H9 (cell line): ENCODE results near the gene ADCY5. TPM values are rescaled to one million over a fixed set of nuclear protein-coding genes. Genes with fewer than 3 reads are reported as not detected.

Experiments used
- DNase-seq: peaks from one replicate; pipeline ENCODE4 v3.0.0-alpha.2; 2017
- H2AFZ ChIP-seq: one replicate; pipeline ENCODE4 v1.6.1; 2013; ENCODE audit warnings: mild to moderate bottlenecking, low read length, control low read depth, moderate library complexity
- H2AK5ac ChIP-seq: 2 replicates; pipeline ENCODE4 v1.6.1; 2013; ENCODE audit warnings: low read length, control low read depth, mixed read lengths; ENCODE audit not compliant: insufficient read length
- H2BK120ac ChIP-seq: one replicate; pipeline ENCODE4 v1.6.1; 2013; ENCODE audit warnings: low read depth, mild to moderate bottlenecking, low read length, control low read depth, inconsistent platforms; ENCODE audit not compliant: poor library complexity, severe bottlenecking
- H2BK12ac ChIP-seq: 2 replicates; pipeline ENCODE4 v1.6.1; 2013; ENCODE audit warnings: low read length, control low read depth, mixed read lengths, low read depth; ENCODE audit not compliant: insufficient read length
- H2BK15ac ChIP-seq: 2 replicates; pipeline ENCODE4 v1.6.1; 2013; ENCODE audit warnings: low read depth, low read length, control low read depth
- H2BK20ac ChIP-seq: one replicate; pipeline ENCODE4 v1.6.1; 2013; ENCODE audit warnings: low read depth, mild to moderate bottlenecking, low read length, control low read depth, inconsistent platforms; ENCODE audit not compliant: poor library complexity, severe bottlenecking
- H2BK5ac ChIP-seq: 2 replicates; pipeline ENCODE4 v1.6.1; 2013; ENCODE audit warnings: low read length, control low read depth, mixed read lengths; ENCODE audit not compliant: insufficient read length
- H3K14ac ChIP-seq: 2 replicates; pipeline ENCODE4 v1.6.1; 2013; ENCODE audit warnings: low read length, control low read depth; ENCODE audit not compliant: insufficient read depth
- H3K18ac ChIP-seq: 2 replicates; pipeline ENCODE4 v1.6.1; 2013; ENCODE audit warnings: low read depth, mild to moderate bottlenecking, mixed read lengths, low read length, control low read depth; ENCODE audit not compliant: insufficient read length
- H3K23ac ChIP-seq: 2 replicates; pipeline ENCODE4 v1.6.1; 2013; ENCODE audit warnings: low read length, control low read depth, mixed read lengths, low read depth; ENCODE audit not compliant: insufficient read length
- H3K23me2 ChIP-seq: 2 replicates; pipeline ENCODE4 v1.6.1; 2013; ENCODE audit warnings: low read depth, mild to moderate bottlenecking, mixed read lengths, low read length, control low read depth; ENCODE audit not compliant: insufficient read length, poor library complexity, severe bottlenecking
- H3K27ac ChIP-seq: 2 replicates; pipeline ENCODE4 v1.5.1; 2013; ENCODE audit warnings: low read length, control low read depth, mixed read lengths, low read depth; ENCODE audit not compliant: insufficient read length
- H3K27me3 ChIP-seq: 2 replicates; pipeline ENCODE4 v1.6.1; 2013; ENCODE audit warnings: low read length, control low read depth, inconsistent platforms; ENCODE audit not compliant: insufficient read depth
- H3K4ac ChIP-seq: 2 replicates; pipeline ENCODE4 v1.6.1; 2013; ENCODE audit warnings: low read depth, mild to moderate bottlenecking, control low read depth, inconsistent platforms, low read length, moderate library complexity
- H3K4me1 ChIP-seq: 2 replicates; pipeline ENCODE4 v1.6.1; 2013; ENCODE audit warnings: low read length, control low read depth, inconsistent platforms; ENCODE audit not compliant: insufficient read depth
- H3K4me2 ChIP-seq: 2 replicates; pipeline ENCODE4 v1.6.1; 2013; ENCODE audit warnings: low read length, control low read depth, mixed read lengths; ENCODE audit not compliant: insufficient read length, insufficient read depth
- H3K56ac ChIP-seq: 2 replicates; pipeline ENCODE4 v1.6.1; 2013; ENCODE audit warnings: low read depth, mild to moderate bottlenecking, mixed read lengths, low read length, control low read depth; ENCODE audit not compliant: insufficient read length
- H3K79me1 ChIP-seq: 2 replicates; pipeline ENCODE4 v1.6.1; 2013; ENCODE audit warnings: low read depth, mild to moderate bottlenecking, moderate library complexity, low read length, control low read depth, inconsistent platforms; ENCODE audit not compliant: insufficient read depth, poor library complexity, severe bottlenecking
- H3K79me2 ChIP-seq: 2 replicates; pipeline ENCODE4 v1.6.1; 2013; ENCODE audit warnings: low read length, control low read depth, inconsistent platforms; ENCODE audit not compliant: insufficient read depth
- H3K9ac ChIP-seq: 2 replicates; pipeline ENCODE4 v1.6.1; 2013; ENCODE audit warnings: low read length, control low read depth, mixed read lengths; ENCODE audit not compliant: insufficient read length; ENCODE audit errors: extremely low read depth
- H3K9me3 ChIP-seq: one replicate; pipeline ENCODE4 v1.6.1; 2013; ENCODE audit warnings: low read depth, low read length, inconsistent platforms; ENCODE audit not compliant: control insufficient read depth
- H3T11ph ChIP-seq: one replicate; pipeline ENCODE4 v1.6.1; 2013; ENCODE audit warnings: mild to moderate bottlenecking, low read length, control low read depth, inconsistent platforms
- H4K20me1 ChIP-seq: one replicate; pipeline ENCODE4 v1.6.1; 2013; ENCODE audit not compliant: control insufficient read depth, insufficient read length, insufficient read depth
- H4K5ac ChIP-seq: 2 replicates; pipeline ENCODE4 v1.6.1; 2013; ENCODE audit warnings: low read depth, mild to moderate bottlenecking, mixed read lengths, low read length, control low read depth; ENCODE audit not compliant: insufficient read length
- H4K8ac ChIP-seq: replicated peaks from 2 replicates; pipeline ENCODE4 v1.6.1; 2013; ENCODE audit warnings: low read length, control low read depth, mixed read lengths, low read depth; ENCODE audit not compliant: insufficient read length
- H4K91ac ChIP-seq: 2 replicates; pipeline ENCODE4 v1.6.1; 2013; ENCODE audit warnings: low read depth, mild to moderate bottlenecking, moderate library complexity, mixed read lengths, low read length, control low read depth; ENCODE audit not compliant: insufficient read length
- H3K27ac Mint-ChIP-seq, 3 experiments: 2 replicates in 2 of 3; 3 replicates in 1 of 3; pipeline ENCODE4 v1.8.0; 2020 to 2021; ENCODE audit warnings: mixed read lengths in 3 of 3, mild to moderate bottlenecking in 1 of 3, moderate library complexity in 1 of 3
- H3K27me3 Mint-ChIP-seq: 2 replicates; pipeline ENCODE4 v1.8.0; 2021; ENCODE audit warnings: low read depth, mild to moderate bottlenecking, moderate library complexity, mixed read lengths
- H3K36me3 Mint-ChIP-seq, 3 experiments: 2 replicates in 2 of 3; 3 replicates in 1 of 3; pipeline ENCODE4 v1.8.0; 2020 to 2021; ENCODE audit warnings: low read depth in 3 of 3, mixed read lengths in 3 of 3; ENCODE audit not compliant: insufficient read depth in 1 of 3
- H3K4me1 Mint-ChIP-seq, 2 experiments: 2 replicates each; pipeline ENCODE4 v1.8.0; 2020; ENCODE audit warnings: mixed read lengths in 2 of 2
- H3K4me3 Mint-ChIP-seq, 2 experiments: 2 replicates in 1 of 2; 3 replicates in 1 of 2; pipeline ENCODE4 v1.8.0; 2020 to 2021; ENCODE audit warnings: mild to moderate bottlenecking in 2 of 2, mixed read lengths in 2 of 2, moderate library complexity in 1 of 2
- H3K9me3 Mint-ChIP-seq, 2 experiments: 2 replicates in 1 of 2; 3 replicates in 1 of 2; pipeline ENCODE4 v1.8.0; 2020; ENCODE audit warnings: mild to moderate bottlenecking in 2 of 2, mixed read lengths in 2 of 2, moderate library complexity in 1 of 2
- WGBS: extraction: QIAGEN DNeasy Blood & Tissue Kit; methylation state at CpG from one replicate; pipeline ENCODE4 v1.1.7; 2013; ENCODE audit warnings: missing lambda C conversion rate, low lambda C conversion rate, mixed read lengths; ENCODE audit not compliant: insufficient read length; ENCODE audit errors: extremely low coverage; 5-methylcytosine and 5-hydroxymethylcytosine counted together
- total RNA-seq: library from RNA; stranded (reverse); gene quantifications from 2 replicates; pipeline ENCODE4 v1.2.1, GENCODE V29; 2021
- TF ChIP-seq, protein P1 (sequence below): fragments of 200-600 bp; sonication (generic); conservative IDR thresholded peaks from 3 replicates; pipeline ENCODE4 v1.8.0; 2021; ENCODE audit warnings: antibody characterized with exemption, mild to moderate bottlenecking

Gene ADCY5
- total RNA-seq, 1 experiment from 2014 or later = 5.0 TPM

DNA sequence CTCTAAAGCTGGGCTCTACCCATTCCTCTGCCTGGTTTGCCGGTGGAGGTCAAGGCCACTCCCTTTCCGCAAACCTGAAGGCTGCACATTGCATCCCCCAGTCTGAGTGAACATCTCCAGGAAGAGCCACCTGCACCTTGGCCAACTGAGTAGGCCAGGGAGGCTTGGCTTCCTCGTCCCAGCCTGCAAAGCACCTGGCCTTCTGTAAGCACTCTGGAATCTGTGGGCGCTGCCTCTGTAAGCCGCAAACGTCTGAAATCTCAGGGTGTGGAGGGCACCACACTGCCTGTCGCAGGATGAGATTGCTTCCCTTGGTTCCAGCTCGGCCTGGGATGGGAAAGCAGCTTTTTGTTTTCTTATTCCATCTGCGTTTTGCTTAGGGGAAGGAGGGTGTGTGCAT is 165.8 kb downstream of the ADCY5 start:
- peaks cover 12 to 13% of the 10 kb centered on the region in 2 experiments for H3K4me1 Mint-ChIP-seq
- WGBS = no CpG with 5 or more reads among the region's 9 CpGs

More for the DNA sequence above, 165.8 kb downstream of the ADCY5 start:
- no peak overlapping the region for H2BK5ac ChIP-seq
- H3K4me3 Mint-ChIP-seq = no peak overlapping the region
- no peak overlapping the region for H2AFZ ChIP-seq
- no peak overlapping the region for H4K91ac ChIP-seq
- no peak overlapping the region for H2AK5ac ChIP-seq
- no peaks in the 10 kb centered on the region for H3K23me2 ChIP-seq
- H3K9me3 ChIP-seq = no peaks in the 10 kb centered on the region
- H3K27me3 Mint-ChIP-seq = no peaks in the 10 kb centered on the region
- peaks cover 0 to 9% (median 8%) of the 10 kb centered on the region in 3 experiments; a peak in 3 of 7 replicates for H3K36me3 Mint-ChIP-seq
- H3K79me1 ChIP-seq = no peaks in the 10 kb centered on the region
- no peak for DNase-seq
- no peak overlapping the region for H2BK20ac ChIP-seq
- no peaks in the 10 kb centered on the region for H3K79me2 ChIP-seq
- H4K5ac ChIP-seq = no peak overlapping the region
- no peak overlapping the region for H3K14ac ChIP-seq
- H2BK12ac ChIP-seq = no peak overlapping the region
- H4K20me1 ChIP-seq = no peaks in the 10 kb centered on the region
- no peak overlapping the region for H3K56ac ChIP-seq
- no peaks in the 10 kb centered on the region for H3K27me3 ChIP-seq
- H3K27ac Mint-ChIP-seq = no peak overlapping the region
- H3K18ac ChIP-seq = no peak overlapping the region
- H3K27ac ChIP-seq = no peak overlapping the region
- H3K4me2 ChIP-seq = no peak overlapping the region
- TF ChIP-seq, protein P1, sequence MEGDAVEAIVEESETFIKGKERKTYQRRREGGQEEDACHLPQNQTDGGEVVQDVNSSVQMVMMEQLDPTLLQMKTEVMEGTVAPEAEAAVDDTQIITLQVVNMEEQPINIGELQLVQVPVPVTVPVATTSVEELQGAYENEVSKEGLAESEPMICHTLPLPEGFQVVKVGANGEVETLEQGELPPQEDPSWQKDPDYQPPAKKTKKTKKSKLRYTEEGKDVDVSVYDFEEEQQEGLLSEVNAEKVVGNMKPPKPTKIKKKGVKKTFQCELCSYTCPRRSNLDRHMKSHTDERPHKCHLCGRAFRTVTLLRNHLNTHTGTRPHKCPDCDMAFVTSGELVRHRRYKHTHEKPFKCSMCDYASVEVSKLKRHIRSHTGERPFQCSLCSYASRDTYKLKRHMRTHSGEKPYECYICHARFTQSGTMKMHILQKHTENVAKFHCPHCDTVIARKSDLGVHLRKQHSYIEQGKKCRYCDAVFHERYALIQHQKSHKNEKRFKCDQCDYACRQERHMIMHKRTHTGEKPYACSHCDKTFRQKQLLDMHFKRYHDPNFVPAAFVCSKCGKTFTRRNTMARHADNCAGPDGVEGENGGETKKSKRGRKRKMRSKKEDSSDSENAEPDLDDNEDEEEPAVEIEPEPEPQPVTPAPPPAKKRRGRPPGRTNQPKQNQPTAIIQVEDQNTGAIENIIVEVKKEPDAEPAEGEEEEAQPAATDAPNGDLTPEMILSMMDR = no peak
- H3T11ph ChIP-seq = no peak overlapping the region
- H3K9ac ChIP-seq = no peak overlapping the region
- peaks cover 4% of the 10 kb centered on the region; the same call in 1 of the 2 replicates for H3K4me1 ChIP-seq
- no peak overlapping the region for H3K23ac ChIP-seq
- no peaks in the 10 kb centered on the region for H3K9me3 Mint-ChIP-seq
- no peak overlapping the region for H4K8ac ChIP-seq
- no peak overlapping the region for H2BK15ac ChIP-seq
- no peak overlapping the region for H2BK120ac ChIP-seq
- H3K4ac ChIP-seq = no peak overlapping the region
